Mesendoderm (in vitro differentiated cells): Measurements from ENCODE around the gene NRXN3.

Source experiments
- DNase-seq: peaks from one replicate; pipeline ENCODE4 v3.0.0; 2013
- H2AK5ac ChIP-seq: 2 replicates; pipeline ENCODE4 v1.6.1; 2013; ENCODE audit warnings: low read length, inconsistent platforms
- H2BK120ac ChIP-seq: 2 replicates; pipeline ENCODE4 v1.6.1; 2013; ENCODE audit warnings: low read depth, mild to moderate bottlenecking, low read length, moderate library complexity, mixed read lengths
- H2BK15ac ChIP-seq: replicated peaks from 2 replicates; pipeline ENCODE4 v1.6.1; 2013; ENCODE audit warnings: low read depth, mild to moderate bottlenecking, moderate library complexity
- H2BK5ac ChIP-seq: 2 replicates; pipeline ENCODE4 v1.6.1; 2013; ENCODE audit warnings: low read length, inconsistent platforms
- H3K18ac ChIP-seq: 2 replicates; pipeline ENCODE4 v1.6.1; 2013; ENCODE audit warnings: mild to moderate bottlenecking, low read length, mixed read lengths
- H3K23ac ChIP-seq: one replicate; pipeline ENCODE4 v1.6.1; 2013; ENCODE audit warnings: low read length
- H3K27ac ChIP-seq: 2 replicates; pipeline ENCODE4 v1.5.1; 2013; ENCODE audit warnings: low read depth, mild to moderate bottlenecking, inconsistent platforms, low read length, moderate library complexity
- H3K27me3 ChIP-seq: 2 replicates; pipeline ENCODE4 v1.6.1; 2013; ENCODE audit warnings: low read length, control low read depth, mild to moderate bottlenecking, inconsistent platforms; ENCODE audit not compliant: insufficient read depth, poor library complexity
- H3K36me3 ChIP-seq: 2 replicates; pipeline ENCODE4 v1.6.1; 2013; ENCODE audit warnings: low read length, inconsistent platforms; ENCODE audit not compliant: control insufficient read depth, insufficient read depth
- H3K4ac ChIP-seq: one replicate; pipeline ENCODE4 v1.6.1; 2013; ENCODE audit warnings: low read depth, mild to moderate bottlenecking, low read length, moderate library complexity
- H3K4me1 ChIP-seq: 2 replicates; pipeline ENCODE4 v1.6.1; 2013; ENCODE audit warnings: low read depth, low read length, inconsistent platforms; ENCODE audit not compliant: control insufficient read depth
- H3K4me2 ChIP-seq: 2 replicates; pipeline ENCODE4 v1.6.1; 2013; ENCODE audit warnings: low read length
- H3K4me3 ChIP-seq: 2 replicates; pipeline ENCODE4 v1.5.1; 2013; ENCODE audit warnings: mild to moderate bottlenecking, low read length
- H3K56ac ChIP-seq: one replicate; pipeline ENCODE4 v1.6.1; 2013; ENCODE audit warnings: low read length
- H3K79me1 ChIP-seq: 2 replicates; pipeline ENCODE4 v1.6.1; 2013; ENCODE audit warnings: low read length, inconsistent platforms
- H3K79me2 ChIP-seq: 2 replicates; pipeline ENCODE4 v1.6.1; 2013; ENCODE audit warnings: mild to moderate bottlenecking, low read length; ENCODE audit not compliant: control insufficient read depth, insufficient read depth
- H3K9ac ChIP-seq: 2 replicates; pipeline ENCODE4 v1.6.1; 2013; ENCODE audit warnings: low read length, inconsistent platforms
- H4K5ac ChIP-seq: one replicate; pipeline ENCODE4 v1.6.1; 2013; ENCODE audit warnings: low read length
- H4K8ac ChIP-seq: one replicate; pipeline ENCODE4 v1.6.1; 2013; ENCODE audit warnings: low read depth, mild to moderate bottlenecking, control low read depth, low read length, moderate library complexity
- WGBS: extraction: QIAGEN DNeasy Blood & Tissue Kit; methylation state at CpG from one replicate; pipeline ENCODE4 v1.1.7; 2013; ENCODE audit warnings: low lambda C conversion rate, missing lambda C conversion rate; ENCODE audit not compliant: insufficient coverage; ENCODE audit errors: extremely low coverage; 5-methylcytosine and 5-hydroxymethylcytosine counted together

The NRXN3 gene

GRCh38 chr14:79680087-79680486 is 1509.9 kb downstream of the NRXN3 start:
- no peaks in the 10 kb centered on the region for H3K79me2 ChIP-seq
- H2BK5ac ChIP-seq, result no peak overlapping the region
- no peak overlapping the region for H3K4ac ChIP-seq
- WGBS, result no CpG with 5 or more reads among the region's 5 CpGs
- no peaks in the 10 kb centered on the region for H3K79me1 ChIP-seq
- H3K9ac ChIP-seq, result no peak overlapping the region
- no peak overlapping the region for H2BK15ac ChIP-seq
- H2BK120ac ChIP-seq, result no peak overlapping the region
- H3K4me1 ChIP-seq, result no peaks in the 10 kb centered on the region
- DNase-seq, result peak; percentile 8
- H3K4me3 ChIP-seq, result no peak overlapping the region
- H3K56ac ChIP-seq, result no peak overlapping the region
- H3K36me3 ChIP-seq, result no peaks in the 10 kb centered on the region
- no peak overlapping the region for H3K23ac ChIP-seq
- H3K18ac ChIP-seq, result no peak overlapping the region
- no peak overlapping the region for H3K4me2 ChIP-seq
- no peak overlapping the region for H2AK5ac ChIP-seq
- no peak overlapping the region for H4K5ac ChIP-seq
- no peaks in the 10 kb centered on the region for H3K27me3 ChIP-seq
- H4K8ac ChIP-seq, result no peak overlapping the region
- H3K27ac ChIP-seq, result no peak overlapping the region

- Histone ChIP-seq H3K18ac (no peak overlapping the region), H3K27me3 (no peaks in the 10 kb centered on the region), H3K23ac (no peak overlapping the region), H3K4me3 (no peak overlapping the region), H3K4me2 (no peak overlapping the region), H2AK5ac (no peak overlapping the region), H2BK120ac (no peak overlapping the region), H3K79me2 (no peaks in the 10 kb centered on the region), H3K79me1 (no peaks in the 10 kb centered on the region), H3K4ac (no peak overlapping the region), H3K9ac (no peak overlapping the region), H3K4me1 (no peaks in the 10 kb centered on the region), H4K8ac (no peak overlapping the region), H2BK15ac (no peak overlapping the region), H3K56ac (no peak overlapping the region), H3K27ac (no peak overlapping the region), H2BK5ac (no peak overlapping the region), H3K36me3 (no peaks in the 10 kb centered on the region), H4K5ac (no peak overlapping the region)
- no CpG with 5 or more reads among the region's 1 CpG for WGBS
- no peak for DNase-seq
Measured at GRCh38 chr14:79686196-79686595, 1516.0 kb downstream of the NRXN3 start.

GRCh38 chr14:79690960-79691359 is 1520.8 kb downstream of the NRXN3 start:
- H3K56ac ChIP-seq, result no peak overlapping the region
- no peak overlapping the region for H3K18ac ChIP-seq
- no peaks in the 10 kb centered on the region for H3K36me3 ChIP-seq
- H2BK5ac ChIP-seq, result no peak overlapping the region
- no peak overlapping the region for H3K4me2 ChIP-seq
- no peak overlapping the region for H4K5ac ChIP-seq
- no peaks in the 10 kb centered on the region for H3K79me2 ChIP-seq
- H2BK15ac ChIP-seq, result no peak overlapping the region
- DNase-seq, result no peak
- H3K23ac ChIP-seq, result no peak overlapping the region
- no peak overlapping the region for H3K4ac ChIP-seq
- no peak overlapping the region for H3K9ac ChIP-seq
- no peaks in the 10 kb centered on the region for H3K27me3 ChIP-seq
- no peak overlapping the region for H3K4me3 ChIP-seq
- no peak overlapping the region for H2AK5ac ChIP-seq
- H3K4me1 ChIP-seq, result no peaks in the 10 kb centered on the region
- H2BK120ac ChIP-seq, result no peak overlapping the region
- H3K27ac ChIP-seq, result no peak overlapping the region
- H3K79me1 ChIP-seq, result no peaks in the 10 kb centered on the region
- no peak overlapping the region for H4K8ac ChIP-seq
- WGBS, result no CpG with 5 or more reads among the region's 1 CpG

GRCh38 chr14:79693935-79694334 is 1523.8 kb downstream of the NRXN3 start:
- Histone ChIP-seq H3K4me2 (no peak overlapping the region), H3K79me2 (no peaks in the 10 kb centered on the region), H2BK5ac (no peak overlapping the region), H3K4ac (no peak overlapping the region), H3K79me1 (no peaks in the 10 kb centered on the region), H3K4me3 (no peak overlapping the region), H4K5ac (no peak overlapping the region), H3K27me3 (no peaks in the 10 kb centered on the region), H4K8ac (no peak overlapping the region), H3K23ac (no peak overlapping the region), H2BK15ac (no peak overlapping the region), H2BK120ac (no peak overlapping the region), H3K27ac (no peak overlapping the region), H2AK5ac (no peak overlapping the region), H3K4me1 (no peaks in the 10 kb centered on the region), H3K18ac (no peak overlapping the region), H3K56ac (no peak overlapping the region), H3K36me3 (no peaks in the 10 kb centered on the region), H3K9ac (no peak overlapping the region)
- no CpG with 5 or more reads among the region's 1 CpG for WGBS
- DNase-seq, result no peak

- Histone ChIP-seq H3K4me2 (no peak overlapping the region), H3K4ac (no peak overlapping the region), H3K4me1 (no peaks in the 10 kb centered on the region), H2BK15ac (no peak overlapping the region), H2BK5ac (no peak overlapping the region), H3K36me3 (no peaks in the 10 kb centered on the region), H2AK5ac (no peak overlapping the region), H3K27me3 (no peaks in the 10 kb centered on the region), H3K56ac (no peak overlapping the region), H3K18ac (no peak overlapping the region), H2BK120ac (no peak overlapping the region), H3K79me1 (no peaks in the 10 kb centered on the region), H3K27ac (no peak overlapping the region), H3K4me3 (no peak overlapping the region), H4K5ac (no peak overlapping the region), H3K9ac (no peak overlapping the region), H3K79me2 (no peaks in the 10 kb centered on the region), H3K23ac (no peak overlapping the region), H4K8ac (no peak overlapping the region)
- DNase-seq, result no peak
- WGBS, result no CpG with 5 or more reads among the region's 1 CpG
Measured at GRCh38 chr14:79695307-79695706, 1525.1 kb downstream of the NRXN3 start.

GRCh38 chr14:79698298-79698711 is 1528.1 kb downstream of the NRXN3 start:
- WGBS, result no CpG with 5 or more reads among the region's 1 CpG
- H3K23ac ChIP-seq, result no peak overlapping the region
- no peaks in the 10 kb centered on the region for H3K79me1 ChIP-seq
- H3K27ac ChIP-seq, result no peak overlapping the region
- H4K5ac ChIP-seq, result no peak overlapping the region
- H2BK5ac ChIP-seq, result no peak overlapping the region
- no peak overlapping the region for H3K4me3 ChIP-seq
- no peaks in the 10 kb centered on the region for H3K27me3 ChIP-seq
- no peaks in the 10 kb centered on the region for H3K36me3 ChIP-seq
- no peak overlapping the region for H2BK15ac ChIP-seq
- H3K79me2 ChIP-seq, result no peaks in the 10 kb centered on the region
- no peak overlapping the region for H3K18ac ChIP-seq
- DNase-seq, result no peak
- no peak overlapping the region for H3K9ac ChIP-seq
- H3K56ac ChIP-seq, result no peak overlapping the region
- no peak overlapping the region for H4K8ac ChIP-seq
- H2BK120ac ChIP-seq, result no peak overlapping the region
- no peaks in the 10 kb centered on the region for H3K4me1 ChIP-seq
- H3K4ac ChIP-seq, result no peak overlapping the region
- H2AK5ac ChIP-seq, result no peak overlapping the region
- H3K4me2 ChIP-seq, result no peak overlapping the region
